ENCODE results near the gene PIP5KL1. TPM values are rescaled to one million over a fixed set of nuclear protein-coding genes. Genes with fewer than 3 reads are reported as not detected.

Gene PIP5KL1
- polyA plus RNA-seq, 1 donor (not counting 4 experiments of a cell fraction or from before 2014, with no cell fraction given), result 4.4 TPM

DNA sequence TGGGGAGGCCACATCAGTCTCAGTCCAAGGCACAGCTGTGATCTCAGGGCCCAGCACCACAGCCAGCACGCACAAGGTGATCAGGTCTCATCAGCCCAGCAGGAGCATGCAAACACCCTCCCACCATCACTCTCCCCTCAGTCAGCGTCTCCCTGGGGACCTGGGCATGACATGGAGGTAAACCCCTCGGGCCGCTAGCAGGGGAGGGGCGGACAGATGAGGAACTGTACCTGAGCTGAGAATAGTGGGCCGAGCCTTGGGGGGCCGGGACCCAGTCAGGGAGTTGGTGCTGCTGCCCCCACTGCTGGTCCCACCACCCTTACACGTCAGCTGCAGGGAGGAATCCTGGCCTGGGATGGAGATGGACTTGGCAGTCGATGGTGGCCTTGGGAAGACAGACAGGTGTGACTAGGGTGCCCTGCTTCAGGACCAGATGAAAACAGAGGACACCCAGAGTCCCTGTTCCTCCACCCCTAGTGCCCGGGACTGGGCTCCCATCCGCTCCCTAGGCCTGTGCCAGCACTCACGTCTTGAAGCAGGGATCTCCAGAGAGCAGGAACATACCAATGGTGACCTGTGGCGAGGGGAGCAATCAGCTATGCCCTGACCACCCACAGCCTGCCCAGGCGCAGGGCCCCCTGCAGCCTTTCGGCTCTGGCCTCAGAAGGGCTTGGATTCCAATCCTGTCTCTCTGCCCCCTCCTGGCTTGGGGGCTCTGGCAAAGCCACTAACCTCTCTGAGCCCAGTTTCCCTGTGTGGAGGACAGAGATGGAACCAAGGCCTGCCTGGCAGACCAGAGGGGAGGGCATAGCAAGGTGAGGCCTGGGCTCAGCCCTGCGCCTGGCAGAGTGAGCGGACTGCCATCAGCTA, 17.5 kb upstream of the PIP5KL1 start:
- H3K9me3 ChIP-seq (ENCODE audit: control insufficient read depth, low read depth, low read length), result no peaks in the 10 kb centered on the region
- no peak overlapping the region for H2AFZ ChIP-seq (ENCODE audit: control insufficient read depth, low read length)
- no peak overlapping the region for H3K9ac ChIP-seq (ENCODE audit: control insufficient read depth, extremely low read depth, insufficient read depth, low read length)
- no peak overlapping the region for H3K27ac ChIP-seq (ENCODE audit: control insufficient read depth, insufficient read depth, low read length)
- no peak for TF ChIP-seq EZH2 (IDR thresholded peaks at IDR 0.05; ENCODE audit: low read length)
- TF ChIP-seq, protein P1, sequence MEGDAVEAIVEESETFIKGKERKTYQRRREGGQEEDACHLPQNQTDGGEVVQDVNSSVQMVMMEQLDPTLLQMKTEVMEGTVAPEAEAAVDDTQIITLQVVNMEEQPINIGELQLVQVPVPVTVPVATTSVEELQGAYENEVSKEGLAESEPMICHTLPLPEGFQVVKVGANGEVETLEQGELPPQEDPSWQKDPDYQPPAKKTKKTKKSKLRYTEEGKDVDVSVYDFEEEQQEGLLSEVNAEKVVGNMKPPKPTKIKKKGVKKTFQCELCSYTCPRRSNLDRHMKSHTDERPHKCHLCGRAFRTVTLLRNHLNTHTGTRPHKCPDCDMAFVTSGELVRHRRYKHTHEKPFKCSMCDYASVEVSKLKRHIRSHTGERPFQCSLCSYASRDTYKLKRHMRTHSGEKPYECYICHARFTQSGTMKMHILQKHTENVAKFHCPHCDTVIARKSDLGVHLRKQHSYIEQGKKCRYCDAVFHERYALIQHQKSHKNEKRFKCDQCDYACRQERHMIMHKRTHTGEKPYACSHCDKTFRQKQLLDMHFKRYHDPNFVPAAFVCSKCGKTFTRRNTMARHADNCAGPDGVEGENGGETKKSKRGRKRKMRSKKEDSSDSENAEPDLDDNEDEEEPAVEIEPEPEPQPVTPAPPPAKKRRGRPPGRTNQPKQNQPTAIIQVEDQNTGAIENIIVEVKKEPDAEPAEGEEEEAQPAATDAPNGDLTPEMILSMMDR (optimal IDR thresholded peaks at IDR 0.05 in 1 of 3, IDR thresholded peaks at IDR 0.05 in 1 of 3, conservative IDR thresholded peaks at IDR 0.05 in 1 of 3; ENCODE audit: extremely low read depth in 1 of 3, insufficient read depth in 2 of 3, low read length in 3 of 3), result no peak
- H4K20me1 ChIP-seq (ENCODE audit: control insufficient read depth, extremely low read depth, insufficient read depth, low read length), result peaks cover 5% of the 10 kb centered on the region
- H3K9me1 ChIP-seq (ENCODE audit: control insufficient read depth, extremely low read depth, insufficient read depth, low read length), result no peaks in the 10 kb centered on the region
- H3K36me3 ChIP-seq (ENCODE audit: control insufficient read depth in 2 of 2, extremely low read depth in 1 of 2, insufficient read depth in 2 of 2, low read length in 2 of 2), result peaks cover 3 to 5% of the 10 kb centered on the region in 2 experiments
- no peaks in the 10 kb centered on the region for H3K79me2 ChIP-seq (ENCODE audit: control insufficient read depth, insufficient read depth, low read length)
- no peak overlapping the region for H3K4me3 ChIP-seq (ENCODE audit: control insufficient read depth in 2 of 3, extremely low read depth in 1 of 3, insufficient read depth in 2 of 3, low read depth in 1 of 3, low read length in 3 of 3)
- FAIRE-seq (no peak), DNase-seq (ENCODE audit: low read depth, low spot score) (no peak)
- dilution Hi-C loops (cut with MboI; ENCODE audit: extremely low pct_ligation_motif_present, low sequenced_read_pairs), result loop anchor here (25.0 kb wide), 1 partner anchor 114 kb away; the partner anchor contains the start of genes NAIF1 and SLC25A25
- H3K4me1 ChIP-seq (ENCODE audit: control insufficient read depth, extremely low read depth, insufficient read depth, low read length), result no peaks in the 10 kb centered on the region
- H3K27me3 ChIP-seq (ENCODE audit: control insufficient read depth, extremely low read depth, insufficient read depth, low read length), result no peaks in the 10 kb centered on the region
- H3K4me2 ChIP-seq (ENCODE audit: control insufficient read depth, extremely low read depth, insufficient read depth, low read depth, low read length), result no peak overlapping the region

DNA sequence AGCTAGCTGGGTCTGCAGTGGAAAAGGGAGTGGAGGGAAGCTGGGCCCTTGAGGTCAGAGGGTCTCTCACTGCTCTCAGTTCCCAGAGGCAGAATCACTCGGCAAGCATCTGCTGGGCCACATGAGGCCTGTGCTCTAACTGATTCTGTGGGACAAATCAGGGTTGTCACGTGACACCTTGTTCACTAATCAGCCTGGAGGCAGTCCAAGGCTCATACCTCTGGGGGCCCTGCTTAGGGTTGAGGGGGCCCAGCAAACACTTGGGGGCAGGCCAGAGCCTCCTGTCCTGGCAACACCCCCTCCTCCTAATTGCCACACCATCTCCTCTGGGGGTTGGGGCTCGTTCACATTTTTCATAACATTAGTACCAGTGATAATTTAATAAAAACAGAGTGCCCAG, 16.2 kb upstream of the PIP5KL1 start:
- Histone ChIP-seq H3K9me1 (ENCODE audit: control insufficient read depth, extremely low read depth, insufficient read depth, low read length) (no peaks in the 10 kb centered on the region), H3K79me2 (ENCODE audit: control insufficient read depth, insufficient read depth, low read length) (no peaks in the 10 kb centered on the region), H3K9ac (ENCODE audit: control insufficient read depth, extremely low read depth, insufficient read depth, low read length) (no peak overlapping the region), H3K36me3 (ENCODE audit: control insufficient read depth in 2 of 2, extremely low read depth in 1 of 2, insufficient read depth in 2 of 2, low read length in 2 of 2) (peaks cover 5 to 6% of the 10 kb centered on the region in 2 experiments), H3K27ac (ENCODE audit: control insufficient read depth, insufficient read depth, low read length) (no peak overlapping the region), H3K9me3 (ENCODE audit: control insufficient read depth, low read depth, low read length) (no peaks in the 10 kb centered on the region), H4K20me1 (ENCODE audit: control insufficient read depth, extremely low read depth, insufficient read depth, low read length) (peaks cover 9% of the 10 kb centered on the region), H3K4me1 (ENCODE audit: control insufficient read depth, extremely low read depth, insufficient read depth, low read length) (no peaks in the 10 kb centered on the region), H2AFZ (ENCODE audit: control insufficient read depth, low read length) (no peak overlapping the region), H3K4me3 (ENCODE audit: control insufficient read depth in 2 of 3, extremely low read depth in 1 of 3, insufficient read depth in 2 of 3, low read depth in 1 of 3, low read length in 3 of 3) (no peak overlapping the region), H3K4me2 (ENCODE audit: control insufficient read depth, extremely low read depth, insufficient read depth, low read depth, low read length) (no peak overlapping the region), H3K27me3 (ENCODE audit: control insufficient read depth, extremely low read depth, insufficient read depth, low read length) (no peaks in the 10 kb centered on the region)
- dilution Hi-C loops (cut with MboI; ENCODE audit: extremely low pct_ligation_motif_present, low sequenced_read_pairs), result loop anchor here (25.0 kb wide), 1 partner anchor 116 kb away; the partner anchor contains the start of genes NAIF1 and SLC25A25
- FAIRE-seq (no peak), DNase-seq (ENCODE audit: low read depth, low spot score) (no peak)
- TF ChIP-seq EZH2 (IDR thresholded peaks at IDR 0.05; ENCODE audit: low read length), result no peak
- TF ChIP-seq, protein P1 (optimal IDR thresholded peaks at IDR 0.05 in 1 of 3, IDR thresholded peaks at IDR 0.05 in 1 of 3, conservative IDR thresholded peaks at IDR 0.05 in 1 of 3; ENCODE audit: extremely low read depth in 1 of 3, insufficient read depth in 2 of 3, low read length in 3 of 3), result no peak

Data from keratinocyte (primary cell).